Urinary bladder (tissue), 4 donors: ENCODE measurements around the gene ARHGEF7. TPM values are rescaled to one million over a fixed set of nuclear protein-coding genes. Genes with fewer than 3 reads are reported as not detected.
A peak's percentile ranks its signal among the peaks of the same experiment; 100 is the strongest.
"Not testable (repeated sequence)": the region's sequence is repeated elsewhere in the genome, so short reads cannot be mapped to it uniquely, and the experiment has no call there.

Source experiments
- DNase-seq: peaks from one replicate; pipeline ENCODE4 v3.0.0-alpha.2; 2015; ENCODE audit errors: extremely low spot score
- H3K27ac ChIP-seq: one replicate; pipeline ENCODE4 v1.5.1; 2013; ENCODE audit warnings: low read depth, mild to moderate bottlenecking, moderate library complexity
- H3K36me3 ChIP-seq: one replicate; pipeline ENCODE4 v1.6.1; 2013; ENCODE audit warnings: mild to moderate bottlenecking, moderate library complexity; ENCODE audit not compliant: insufficient read depth
- H3K4me1 ChIP-seq: one replicate; pipeline ENCODE4 v1.6.1; 2013; ENCODE audit warnings: mild to moderate bottlenecking, moderate library complexity; ENCODE audit not compliant: insufficient read depth
- H3K4me3 ChIP-seq: one replicate; pipeline ENCODE4 v1.5.1; 2013; ENCODE audit warnings: low read depth, low read length
- WGBS: extraction: QIAGEN DNeasy Blood & Tissue Kit; methylation state at CpG from one replicate; pipeline ENCODE4 v1.1.7; 2013; 5-methylcytosine and 5-hydroxymethylcytosine counted together
- polyA plus RNA-seq: library from polyadenylated mRNA; stranded (reverse); fragments of 200-250 nt; gene quantifications from one replicate; pipeline ENCODE4 v1.2.3, GENCODE V29; 2013
- total RNA-seq: library from RNA; depleted of rRNA; stranded (reverse); fragments of >200 nt; gene quantifications from one replicate; pipeline ENCODE4 v1.2.3, GENCODE V29; 2014
- donor health status: healthy with polysubstance abuse.
- donor health status: healthy.

ARHGEF7 gene
- total and polyA plus RNA-seq, 2 donors: 29.8 to 148 TPM

DNA sequence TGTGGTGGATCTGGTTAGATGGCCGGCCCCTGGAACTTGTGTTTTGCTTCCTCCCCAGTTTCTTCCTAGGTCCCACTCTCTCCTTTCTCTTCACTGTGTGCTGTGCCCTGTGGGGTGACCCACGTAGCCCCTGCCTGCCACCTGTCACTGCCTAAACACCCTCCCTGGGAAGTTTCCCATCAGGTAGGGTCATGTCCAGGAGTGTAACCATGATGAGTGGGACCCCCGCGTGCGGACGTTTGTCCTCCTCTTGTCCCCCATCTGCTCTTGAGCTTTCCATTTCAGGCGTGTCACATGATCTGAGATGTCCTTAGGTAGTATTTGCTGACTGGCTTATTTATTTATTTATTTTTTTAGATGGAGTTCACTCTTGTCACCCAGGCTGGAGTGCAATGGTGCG is 61.3 kb downstream of the ARHGEF7 start:
- no peak overlapping the region for H3K27ac ChIP-seq
- WGBS: 97% methylated on average over 8 of the region's 8 CpGs
- DNase-seq: no peak
- peaks cover 1% of the 10 kb centered on the region for H3K4me1 ChIP-seq
- no peak overlapping the region for H3K4me3 ChIP-seq
- H3K36me3 ChIP-seq: no peaks in the 10 kb centered on the region

DNA sequence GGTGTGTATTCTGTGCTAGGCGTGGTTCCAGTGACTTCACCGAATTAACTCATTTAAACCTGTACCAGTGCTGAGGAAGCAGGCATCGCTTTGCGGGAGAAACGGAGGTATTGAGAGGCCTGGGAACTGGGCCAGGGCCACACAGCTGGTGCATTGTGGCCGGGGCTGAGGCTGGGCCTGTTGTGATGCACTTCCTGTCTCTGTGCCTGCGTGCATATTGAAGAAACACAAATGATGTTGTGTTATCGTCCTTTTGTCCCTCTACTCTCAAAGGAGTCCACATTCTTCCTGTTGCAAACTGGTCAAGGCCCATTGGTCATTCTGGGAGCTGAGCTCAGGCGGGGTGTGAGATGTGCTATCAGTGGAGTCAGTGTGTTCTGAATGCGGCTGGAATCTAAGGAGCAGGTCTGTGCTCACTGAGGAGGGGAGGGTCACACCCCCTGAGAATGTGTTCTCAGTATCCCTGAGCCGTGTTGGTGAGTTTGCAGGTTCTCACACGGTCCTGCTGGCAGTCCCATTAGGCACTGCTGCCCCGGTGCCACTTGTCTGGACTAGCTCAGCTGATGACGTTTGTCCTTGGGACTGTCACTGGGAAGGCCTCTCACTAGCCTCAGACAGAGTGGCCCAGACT is 62.1 kb downstream of the ARHGEF7 start:
- Histone ChIP-seq H3K27ac (peak overlapping the region; percentile 65), H3K36me3 (no peaks in the 10 kb centered on the region), H3K4me1 (peaks cover 1% of the 10 kb centered on the region), H3K4me3 (no peak overlapping the region)
- 54% methylated on average over 14 of the region's 14 CpGs for WGBS
- DNase-seq: no peak

DNA sequence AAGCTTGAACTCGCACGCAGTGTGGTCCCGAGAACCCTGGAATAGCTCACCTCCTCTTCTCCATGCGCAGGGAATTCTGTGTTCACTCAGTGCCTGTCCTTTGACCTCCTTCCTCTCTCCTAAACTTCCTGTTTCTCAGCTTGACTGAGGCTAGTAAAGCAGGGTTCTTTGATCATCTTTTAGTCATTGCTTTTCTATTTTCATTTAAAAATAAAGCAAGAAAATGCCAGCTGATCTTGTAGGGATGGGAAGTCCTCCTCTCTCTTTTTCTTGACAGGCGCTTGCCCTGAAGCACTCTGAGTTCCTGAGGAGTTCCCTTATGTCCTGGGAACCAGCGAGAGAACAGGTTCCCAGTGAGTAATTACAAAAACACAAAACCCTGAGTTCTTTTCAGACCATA is 62.8 kb downstream of the ARHGEF7 start:
- no peak for DNase-seq
- H3K36me3 ChIP-seq: no peaks in the 10 kb centered on the region
- 68% methylated on average over 6 of the region's 6 CpGs for WGBS
- H3K27ac ChIP-seq: peak overlapping the region; percentile 65
- H3K4me1 ChIP-seq: peaks cover 1% of the 10 kb centered on the region
- H3K4me3 ChIP-seq: no peak overlapping the region

DNA sequence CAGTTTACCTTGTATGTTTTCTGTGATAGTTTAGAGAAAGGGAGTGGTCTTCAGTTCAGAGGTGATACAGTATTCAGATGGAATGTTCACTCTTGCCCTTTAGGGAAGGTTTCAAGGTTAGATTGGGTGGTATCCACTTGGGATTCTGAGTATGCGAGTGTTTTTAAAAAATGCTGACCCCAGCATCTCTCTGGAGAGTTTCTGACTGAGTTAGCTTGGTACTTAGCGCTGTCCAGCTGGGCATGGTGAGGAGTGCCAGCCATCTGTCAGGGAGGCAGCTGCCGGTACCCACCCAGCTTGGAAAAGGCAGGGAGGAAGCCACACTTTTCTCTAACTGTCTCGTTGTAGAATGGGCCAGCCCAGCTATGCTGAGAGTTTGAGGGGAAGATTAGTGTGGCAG is 63.3 kb downstream of the ARHGEF7 start:
- Histone ChIP-seq H3K4me1 (peaks cover 1% of the 10 kb centered on the region), H3K36me3 (no peaks in the 10 kb centered on the region), H3K4me3 (no peak overlapping the region), H3K27ac (no peak overlapping the region)
- 81% methylated on average over 4 of the region's 4 CpGs for WGBS
- no peak for DNase-seq

DNA sequence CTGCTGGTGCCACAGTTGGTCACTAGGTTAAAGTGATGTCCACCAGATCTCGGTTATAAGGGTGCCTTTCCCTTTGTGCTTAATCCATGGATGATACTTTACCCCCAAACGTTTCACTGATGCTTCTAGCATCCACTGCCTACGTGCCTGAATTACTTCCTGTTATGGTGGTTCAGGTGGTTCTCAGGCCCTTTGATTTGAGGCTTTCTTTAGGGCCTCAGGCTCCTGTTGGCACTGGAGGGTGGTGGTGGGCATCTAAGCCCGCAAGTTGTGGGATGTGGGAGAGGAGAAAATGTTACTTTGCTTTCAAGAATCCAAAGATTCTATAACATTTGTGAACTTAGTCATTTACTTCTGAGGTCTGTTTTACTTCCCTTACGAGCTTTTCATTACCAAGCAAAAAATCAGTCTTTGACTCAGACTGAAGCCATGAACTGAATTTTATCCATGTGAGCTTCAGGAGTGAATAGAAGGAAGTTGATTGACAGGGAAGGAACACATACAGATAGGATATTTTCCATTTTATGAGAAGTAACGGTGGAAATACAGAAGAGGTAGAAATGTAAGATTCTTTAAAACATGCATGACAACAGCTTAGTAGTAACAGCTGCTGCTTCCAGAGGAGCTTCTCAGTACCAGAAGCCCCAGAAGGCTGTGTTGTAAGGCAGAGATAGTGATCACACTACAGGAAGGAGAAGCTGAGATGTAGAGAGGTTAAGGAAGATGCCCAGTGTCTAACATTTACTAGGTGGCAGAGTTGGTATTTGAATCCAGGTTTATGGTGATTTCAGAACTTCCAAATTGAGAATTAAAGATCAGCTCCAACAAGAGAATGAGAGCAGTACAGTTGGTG is 65.0 kb downstream of the ARHGEF7 start:
- Histone ChIP-seq H3K4me3 (no peak overlapping the region), H3K27ac (no peak overlapping the region), H3K4me1 (peaks cover 1% of the 10 kb centered on the region), H3K36me3 (no peaks in the 10 kb centered on the region)
- WGBS: 75% methylated on average over 6 of the region's 6 CpGs
- no peak for DNase-seq

DNA sequence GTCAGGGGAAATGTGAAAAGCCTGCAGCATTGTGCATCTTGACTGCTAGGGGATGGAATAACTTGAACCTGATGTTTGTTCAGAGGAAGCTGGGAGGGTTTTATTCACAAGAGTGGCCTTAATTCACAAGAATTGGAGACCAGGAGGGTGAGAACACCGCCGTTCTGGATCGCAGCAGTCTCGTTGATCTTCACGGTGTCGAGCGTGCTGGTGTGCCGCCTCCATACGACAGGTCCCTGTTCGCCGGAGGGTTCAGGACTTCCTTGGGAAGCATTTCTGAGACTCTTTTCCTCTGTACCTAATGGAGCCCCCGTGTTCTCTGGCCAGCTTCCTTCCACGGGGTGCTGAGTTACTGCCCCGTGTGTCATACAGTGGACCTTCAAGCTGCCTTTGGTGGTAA is 66.9 kb downstream of the ARHGEF7 start:
- H3K4me1 ChIP-seq: peaks cover 1% of the 10 kb centered on the region
- WGBS: 96% methylated on average over 14 of the region's 14 CpGs
- H3K27ac ChIP-seq: no peak overlapping the region
- no peak for DNase-seq
- H3K4me3 ChIP-seq: no peak overlapping the region
- no peaks in the 10 kb centered on the region for H3K36me3 ChIP-seq

DNA sequence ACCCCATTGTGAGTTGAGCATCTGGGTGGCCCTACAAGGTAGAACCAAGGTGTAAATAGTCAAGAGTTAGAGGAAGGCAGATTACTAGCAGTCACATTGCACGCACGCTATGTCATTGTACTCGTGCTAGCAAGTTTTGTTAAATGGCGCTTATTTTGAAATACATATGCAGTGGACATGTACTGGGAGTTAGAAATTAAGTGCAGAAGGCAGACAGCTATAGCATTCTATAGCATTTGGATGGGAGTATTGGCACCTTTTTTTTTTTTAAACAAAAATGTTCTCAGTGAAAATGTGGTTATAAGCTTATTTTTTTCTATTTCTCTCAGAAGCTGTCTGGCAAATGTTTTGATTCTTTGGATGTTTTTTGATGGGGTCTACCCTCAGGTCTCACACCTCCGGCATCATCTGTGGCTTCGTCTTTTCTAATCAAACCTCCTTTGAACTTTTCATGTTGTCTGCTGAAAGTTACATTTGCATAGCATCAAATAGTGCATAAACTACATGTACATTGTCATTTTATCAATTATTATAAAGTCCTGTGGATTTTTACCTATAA is 68.1 kb downstream of the ARHGEF7 start:
- no peak overlapping the region for H3K27ac ChIP-seq
- no peak for DNase-seq
- no peaks in the 10 kb centered on the region for H3K4me1 ChIP-seq
- no peak overlapping the region for H3K4me3 ChIP-seq
- 96% methylated on average over 6 of the region's 6 CpGs for WGBS
- no peaks in the 10 kb centered on the region for H3K36me3 ChIP-seq

DNA sequence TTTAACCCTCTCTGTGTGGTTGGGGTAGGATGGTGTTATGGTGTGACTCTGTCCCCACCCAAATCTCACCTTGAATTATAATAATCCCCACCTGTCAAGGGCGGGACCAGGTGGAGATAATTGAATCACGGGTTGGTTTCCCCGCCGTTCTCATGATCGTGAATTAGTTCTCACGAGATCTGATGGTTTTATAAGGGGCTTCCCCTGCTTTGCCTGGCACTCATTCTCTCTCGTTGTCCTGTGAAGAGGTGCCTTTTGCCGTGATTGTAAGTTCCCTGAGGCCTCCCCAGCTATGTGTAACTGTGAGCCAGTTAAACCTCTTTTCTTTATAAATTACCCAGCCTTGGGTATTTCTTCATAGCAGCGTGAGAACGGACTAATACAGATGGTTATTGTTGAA is 68.8 kb downstream of the ARHGEF7 start:
- Histone ChIP-seq H3K4me3 (no peak overlapping the region), H3K36me3 (no peaks in the 10 kb centered on the region), H3K4me1 (no peaks in the 10 kb centered on the region), H3K27ac (no peak overlapping the region)
- DNase-seq: no peak
- 78% methylated on average over 10 of the region's 10 CpGs for WGBS

DNA sequence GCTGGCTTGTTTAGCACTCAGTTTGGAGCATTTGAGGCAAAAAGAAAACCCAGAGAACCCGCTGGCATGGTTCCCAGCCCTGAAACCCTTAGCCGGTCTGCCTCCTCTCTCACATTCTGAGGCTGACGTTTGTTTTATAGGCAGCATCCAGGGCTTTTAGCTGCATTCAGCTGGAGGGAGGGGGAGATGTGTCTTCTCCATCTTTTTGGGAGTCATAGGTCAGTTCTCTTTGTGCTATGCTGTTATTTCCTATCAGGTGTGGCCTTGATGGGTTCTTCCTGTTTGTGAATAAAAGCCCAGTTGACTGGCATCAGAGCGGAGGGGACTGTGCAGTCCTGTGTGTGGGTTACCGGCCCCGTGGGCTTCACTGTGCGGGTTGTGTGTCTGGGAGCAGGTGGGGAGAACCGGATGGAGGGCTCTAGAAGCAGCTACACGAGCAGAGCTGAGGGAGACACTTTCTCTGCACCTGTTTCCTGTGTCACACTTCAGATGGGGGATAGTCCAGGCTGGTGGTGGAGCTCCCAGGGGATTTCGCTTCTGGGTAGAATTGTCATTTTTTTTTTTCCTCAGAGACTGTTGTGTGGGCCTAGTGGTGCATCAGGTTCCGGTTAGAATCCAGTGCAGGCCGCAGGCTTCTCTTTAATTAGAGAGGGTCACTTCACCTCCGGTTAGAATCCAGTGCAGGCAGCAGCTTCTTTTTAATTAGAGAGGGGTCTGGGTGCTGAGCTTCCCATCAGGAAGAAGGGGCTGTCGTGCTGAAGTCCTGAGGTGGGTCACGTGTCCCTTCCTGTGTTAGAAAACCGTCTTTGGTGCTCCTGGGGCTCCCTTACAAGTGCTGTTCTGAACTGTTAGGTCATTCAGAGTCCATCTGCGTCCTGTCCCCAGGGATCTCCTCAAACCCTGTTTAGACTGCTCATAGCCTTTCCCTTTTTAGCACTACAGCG is 69.6 kb downstream of the ARHGEF7 start:
- no peak for DNase-seq
- Histone ChIP-seq H3K27ac (no peak overlapping the region), H3K4me3 (no peak overlapping the region), H3K4me1 (no peaks in the 10 kb centered on the region), H3K36me3 (no peaks in the 10 kb centered on the region)
- WGBS: 56% methylated on average over 18 of the region's 18 CpGs

DNA sequence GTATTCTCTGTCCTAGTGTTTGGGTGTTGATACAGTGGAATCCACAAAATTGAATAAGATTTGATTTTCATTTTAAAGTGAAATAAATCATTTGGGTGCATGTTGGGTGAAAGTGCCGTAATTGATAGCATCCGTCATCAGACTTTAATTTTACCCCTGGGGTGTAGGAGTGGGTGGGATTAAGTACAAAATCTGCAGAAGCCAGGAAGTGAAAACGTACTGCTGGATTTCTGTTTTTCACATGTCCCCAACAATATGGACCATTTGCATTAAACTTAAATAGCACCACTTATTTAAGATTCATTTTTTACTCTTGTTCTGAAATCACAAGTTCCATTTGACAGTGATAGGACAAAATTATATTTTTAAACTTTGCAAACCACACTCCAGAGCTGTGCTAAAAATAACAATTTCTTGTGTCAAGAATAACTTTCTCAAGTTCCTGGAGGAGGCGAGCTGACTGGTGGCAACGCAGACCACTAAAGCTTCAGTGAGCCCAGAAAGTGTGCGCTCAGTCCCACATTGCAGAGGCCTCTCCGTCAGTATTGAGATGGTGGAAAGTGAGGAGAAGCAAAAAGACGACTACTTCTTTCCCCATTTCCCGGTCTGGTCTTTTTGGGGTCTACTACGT is 71.3 kb downstream of the ARHGEF7 start:
- Histone ChIP-seq H3K27ac (no peak overlapping the region), H3K4me3 (no peak overlapping the region), H3K4me1 (no peaks in the 10 kb centered on the region), H3K36me3 (no peaks in the 10 kb centered on the region)
- WGBS: 92% methylated on average over 10 of the region's 10 CpGs
- no peak for DNase-seq

DNA sequence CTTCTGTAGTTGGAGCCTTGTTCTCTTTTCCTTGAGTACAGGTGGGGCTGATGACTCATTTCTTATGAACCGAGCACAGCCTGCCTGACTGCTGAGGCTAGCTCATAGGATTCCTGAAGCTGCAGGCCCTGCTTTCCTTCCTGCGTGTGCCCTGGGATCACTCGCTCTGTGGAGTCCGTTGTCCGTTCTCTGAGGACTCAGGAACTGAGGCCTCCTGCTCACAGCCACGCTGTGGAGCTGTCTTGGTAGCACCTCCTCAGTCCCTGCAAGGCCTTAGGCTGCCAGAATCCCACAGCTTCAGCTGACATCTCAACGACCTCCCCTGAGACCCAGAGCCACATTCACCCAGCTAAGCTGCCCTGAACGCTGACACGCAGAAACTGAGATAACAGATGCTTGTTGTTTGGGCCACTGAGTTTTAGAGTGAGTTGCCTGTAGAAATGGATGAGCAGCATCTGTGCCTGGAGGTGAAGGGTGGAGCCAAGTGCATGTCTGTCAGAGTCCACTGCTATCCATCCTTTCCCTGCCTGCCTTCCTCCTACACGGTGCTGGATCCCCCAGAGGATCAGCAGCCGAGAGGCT is 72.9 kb downstream of the ARHGEF7 start:
- no peak for DNase-seq
- 38% methylated on average over 11 of the region's 11 CpGs for WGBS
- Histone ChIP-seq H3K36me3 (no peaks in the 10 kb centered on the region), H3K4me1 (no peaks in the 10 kb centered on the region), H3K27ac (no peak overlapping the region), H3K4me3 (no peak overlapping the region)

DNA sequence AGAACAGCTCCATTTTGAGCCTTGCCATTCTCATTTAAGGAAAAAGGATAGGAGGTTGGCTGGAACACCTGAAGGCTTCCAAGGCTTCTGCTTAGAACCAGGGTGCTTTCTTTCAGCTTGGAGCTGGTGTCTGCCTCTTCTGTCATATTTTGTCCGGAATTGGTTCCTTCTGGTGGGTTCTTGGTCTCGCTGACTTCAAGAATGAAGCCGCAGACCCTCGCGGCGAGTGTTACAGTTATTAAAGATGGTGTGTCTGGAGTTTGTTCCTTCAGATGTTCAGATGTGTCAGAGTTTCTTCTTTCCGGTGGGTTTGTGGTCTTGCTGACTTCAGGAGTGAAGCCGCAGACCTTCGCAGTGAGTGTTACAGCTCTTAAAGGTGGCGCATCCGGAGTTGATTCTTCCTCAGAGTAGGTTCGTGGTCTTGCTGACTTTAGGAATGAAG is 74.0 kb downstream of the ARHGEF7 start:
- not testable (repeated sequence) for H3K4me1 ChIP-seq, DNase-seq, H3K27ac ChIP-seq, H3K4me3 ChIP-seq, H3K36me3 ChIP-seq
- WGBS: 93% methylated on average over 12 of the region's 12 CpGs

DNA sequence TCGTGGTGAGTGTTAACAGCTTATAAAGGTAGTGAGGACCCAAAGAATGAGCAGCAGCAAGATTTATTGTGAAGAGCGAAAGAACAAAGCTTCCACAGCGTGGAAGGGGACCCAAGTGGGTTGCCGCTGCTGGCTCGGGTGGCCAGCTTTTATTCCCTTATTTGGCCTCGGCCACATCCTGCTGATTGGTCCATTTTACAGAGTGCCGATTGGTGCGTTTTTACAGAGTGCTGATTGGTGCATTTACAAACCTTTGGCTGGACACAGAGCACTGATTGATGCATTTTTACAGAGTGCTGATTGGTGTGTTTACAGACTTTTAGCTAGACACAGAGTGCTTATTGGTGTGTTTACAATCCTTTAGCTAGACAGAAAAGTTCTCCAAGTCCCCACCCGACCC is 74.4 kb downstream of the ARHGEF7 start:
- not testable (repeated sequence) for H3K4me1 ChIP-seq, H3K36me3 ChIP-seq, H3K4me3 ChIP-seq, H3K27ac ChIP-seq, DNase-seq
- WGBS: 89% methylated on average over 9 of the region's 9 CpGs
